ENCODE results near the gene RAB1B.

DNA sequence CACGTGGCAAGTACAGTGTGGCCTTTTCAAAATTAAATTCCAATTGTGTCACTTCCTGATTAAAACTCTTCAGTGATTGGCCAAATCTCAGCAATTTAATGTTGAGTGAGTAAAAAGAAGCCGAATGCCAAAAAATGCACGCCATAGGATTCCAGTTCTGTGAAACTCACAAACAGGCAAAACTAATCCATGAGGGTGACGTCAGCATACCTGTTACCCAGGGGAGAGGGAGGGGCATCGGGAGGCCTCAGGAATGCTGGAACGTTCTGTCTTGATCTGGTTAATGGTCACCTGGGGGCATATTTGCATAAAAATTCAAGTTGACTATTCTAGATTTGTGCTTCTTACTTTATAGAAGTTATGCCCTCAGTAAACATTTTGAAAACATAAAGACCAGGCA lies 39.9 kb upstream of the RAB1B start:
- TF ChIP-seq POLR2A (IDR thresholded peaks at IDR 0.05) = no peak
- TF ChIP-seq, protein P1, sequence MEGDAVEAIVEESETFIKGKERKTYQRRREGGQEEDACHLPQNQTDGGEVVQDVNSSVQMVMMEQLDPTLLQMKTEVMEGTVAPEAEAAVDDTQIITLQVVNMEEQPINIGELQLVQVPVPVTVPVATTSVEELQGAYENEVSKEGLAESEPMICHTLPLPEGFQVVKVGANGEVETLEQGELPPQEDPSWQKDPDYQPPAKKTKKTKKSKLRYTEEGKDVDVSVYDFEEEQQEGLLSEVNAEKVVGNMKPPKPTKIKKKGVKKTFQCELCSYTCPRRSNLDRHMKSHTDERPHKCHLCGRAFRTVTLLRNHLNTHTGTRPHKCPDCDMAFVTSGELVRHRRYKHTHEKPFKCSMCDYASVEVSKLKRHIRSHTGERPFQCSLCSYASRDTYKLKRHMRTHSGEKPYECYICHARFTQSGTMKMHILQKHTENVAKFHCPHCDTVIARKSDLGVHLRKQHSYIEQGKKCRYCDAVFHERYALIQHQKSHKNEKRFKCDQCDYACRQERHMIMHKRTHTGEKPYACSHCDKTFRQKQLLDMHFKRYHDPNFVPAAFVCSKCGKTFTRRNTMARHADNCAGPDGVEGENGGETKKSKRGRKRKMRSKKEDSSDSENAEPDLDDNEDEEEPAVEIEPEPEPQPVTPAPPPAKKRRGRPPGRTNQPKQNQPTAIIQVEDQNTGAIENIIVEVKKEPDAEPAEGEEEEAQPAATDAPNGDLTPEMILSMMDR (IDR thresholded peaks at IDR 0.05) = no peak

Data from uterus (tissue), 2 donors.